Uterus (tissue), 4 donors: ENCODE data around the gene BPTF. TPM values are rescaled to one million over a fixed set of nuclear protein-coding genes. Genes with fewer than 3 reads are reported as not detected.
"Not testable (repeated sequence)": the region's sequence is repeated elsewhere in the genome, so short reads cannot be mapped to it uniquely, and the experiment has no call there.

Experiments
- DNase-seq, 2 donors: peaks; one replicate each; pipeline ENCODE4 v3.0.0-alpha.2; 2019 to 2020
- H3K27ac ChIP-seq, 2 donors: fragments of 200-600 bp; sonication (generic); 1 replicate in 1 of 2; 2 replicates in 1 of 2; pipeline ENCODE4 v1.5.1; 2016 to 2018
- H3K27me3 ChIP-seq, 2 donors: fragments of 200-600 bp; sonication (generic); one replicate each; pipeline ENCODE4 v1.5.1; 2018 to 2019; ENCODE audit warnings: control low read depth in 1 of 2
- H3K36me3 ChIP-seq, 2 donors: fragments of 200-600 bp; sonication (generic); one replicate each; pipeline ENCODE4 v1.5.1; 2019; ENCODE audit warnings: control low read depth in 1 of 2
- H3K4me1 ChIP-seq, 2 donors: fragments of 200-600 bp; sonication (generic); one replicate each; pipeline ENCODE4 v1.5.1; 2018 to 2019; ENCODE audit warnings: control low read depth in 1 of 2
- H3K4me3 ChIP-seq, 2 donors: fragments of 200-600 bp; sonication (generic); 1 replicate in 1 of 2; 2 replicates in 1 of 2; pipeline ENCODE4 v1.5.1; 2018 to 2019; ENCODE audit warnings: mild to moderate bottlenecking in 1 of 2
- H3K9me3 ChIP-seq, 2 donors: fragments of 200-600 bp; sonication (generic); one replicate each; pipeline ENCODE4 v1.5.1; 2019; ENCODE audit warnings: control low read depth in 1 of 2
- POLR2A ChIP-seq, 2 donors: fragments of 450-650 bp; IDR thresholded peaks; one replicate each; pipeline ENCODE4 v1.6.1; 2016; ENCODE audit warnings: antibody characterized with exemption in 2 of 2, mild to moderate bottlenecking in 1 of 2, moderate library complexity in 1 of 2
- intact Hi-C: fragments of 100-400 bp; cut with DNase I; formaldehyde crosslinking; loops from one replicate; pipeline ENCODE4 v1.15.1; 2023; ENCODE audit warnings: low total_unique reads
- total RNA-seq, 4 donors: library from RNA; depleted of rRNA in 3 of 4; stranded (reverse); fragments of >200 nt in 3 of 4; gene quantifications; one replicate each; pipeline versions ENCODE4 v1.1.0 to v1.2.4, GENCODE V29; 2014 to 2023
- TF ChIP-seq, protein P1 (sequence below), 4 experiments: fragments of 200-600 bp in 2 of 4; fragments of 450-650 bp in 2 of 4; sonication (generic) in 2 of 4; IDR thresholded peaks; one replicate each; pipeline ENCODE4 v1.5.1; 2016 to 2019; ENCODE audit warnings: antibody characterized with exemption in 4 of 4, mild to moderate bottlenecking in 2 of 4, moderate library complexity in 1 of 4
- donor health status: DM: yes; HTN: yes; CAD: no.

BPTF gene
- total RNA-seq, 4 donors from 2014 or later, result 67.6 to 183 (median 117) TPM

DNA sequence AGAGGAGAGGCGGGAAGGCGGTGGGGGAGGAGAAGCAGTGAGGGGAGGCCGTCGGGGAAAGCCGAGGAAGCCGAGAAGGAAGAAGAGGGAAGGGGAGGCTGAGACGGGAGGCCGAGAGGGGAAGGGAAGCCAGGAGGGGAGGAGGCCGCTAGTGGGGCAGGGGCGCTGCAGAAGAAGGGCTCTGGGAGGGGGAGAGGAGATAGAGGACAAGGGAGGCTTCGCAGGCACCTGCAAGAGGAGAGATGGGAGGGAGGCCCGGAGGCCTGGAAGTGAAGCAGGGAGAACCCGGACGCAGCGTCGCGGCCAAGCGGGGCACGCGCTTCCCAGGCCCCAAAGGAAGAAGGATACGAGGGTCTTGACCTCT lies 168.7 kb downstream of the BPTF start:
- Histone ChIP-seq H3K4me1 (peaks cover 0 to 6% of the 10 kb centered on the region in 2 donors), H3K4me3 (peak overlapping the region; percentile 81 to 87), H3K9me3 (no peaks in the 10 kb centered on the region), H3K36me3 (no peaks in the 10 kb centered on the region), H3K27me3 (no peaks in the 10 kb centered on the region), H3K27ac (peak overlapping the region; percentile 98 to 99)
- intact Hi-C loops, result no loop called here
- TF ChIP-seq, protein P1, sequence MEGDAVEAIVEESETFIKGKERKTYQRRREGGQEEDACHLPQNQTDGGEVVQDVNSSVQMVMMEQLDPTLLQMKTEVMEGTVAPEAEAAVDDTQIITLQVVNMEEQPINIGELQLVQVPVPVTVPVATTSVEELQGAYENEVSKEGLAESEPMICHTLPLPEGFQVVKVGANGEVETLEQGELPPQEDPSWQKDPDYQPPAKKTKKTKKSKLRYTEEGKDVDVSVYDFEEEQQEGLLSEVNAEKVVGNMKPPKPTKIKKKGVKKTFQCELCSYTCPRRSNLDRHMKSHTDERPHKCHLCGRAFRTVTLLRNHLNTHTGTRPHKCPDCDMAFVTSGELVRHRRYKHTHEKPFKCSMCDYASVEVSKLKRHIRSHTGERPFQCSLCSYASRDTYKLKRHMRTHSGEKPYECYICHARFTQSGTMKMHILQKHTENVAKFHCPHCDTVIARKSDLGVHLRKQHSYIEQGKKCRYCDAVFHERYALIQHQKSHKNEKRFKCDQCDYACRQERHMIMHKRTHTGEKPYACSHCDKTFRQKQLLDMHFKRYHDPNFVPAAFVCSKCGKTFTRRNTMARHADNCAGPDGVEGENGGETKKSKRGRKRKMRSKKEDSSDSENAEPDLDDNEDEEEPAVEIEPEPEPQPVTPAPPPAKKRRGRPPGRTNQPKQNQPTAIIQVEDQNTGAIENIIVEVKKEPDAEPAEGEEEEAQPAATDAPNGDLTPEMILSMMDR (IDR thresholded peaks at IDR 0.05), result no peak
- TF ChIP-seq POLR2A (IDR thresholded peaks at IDR 0.05), result peak in 1 of 2 donors; percentile 16
- no peak for DNase-seq

DNA sequence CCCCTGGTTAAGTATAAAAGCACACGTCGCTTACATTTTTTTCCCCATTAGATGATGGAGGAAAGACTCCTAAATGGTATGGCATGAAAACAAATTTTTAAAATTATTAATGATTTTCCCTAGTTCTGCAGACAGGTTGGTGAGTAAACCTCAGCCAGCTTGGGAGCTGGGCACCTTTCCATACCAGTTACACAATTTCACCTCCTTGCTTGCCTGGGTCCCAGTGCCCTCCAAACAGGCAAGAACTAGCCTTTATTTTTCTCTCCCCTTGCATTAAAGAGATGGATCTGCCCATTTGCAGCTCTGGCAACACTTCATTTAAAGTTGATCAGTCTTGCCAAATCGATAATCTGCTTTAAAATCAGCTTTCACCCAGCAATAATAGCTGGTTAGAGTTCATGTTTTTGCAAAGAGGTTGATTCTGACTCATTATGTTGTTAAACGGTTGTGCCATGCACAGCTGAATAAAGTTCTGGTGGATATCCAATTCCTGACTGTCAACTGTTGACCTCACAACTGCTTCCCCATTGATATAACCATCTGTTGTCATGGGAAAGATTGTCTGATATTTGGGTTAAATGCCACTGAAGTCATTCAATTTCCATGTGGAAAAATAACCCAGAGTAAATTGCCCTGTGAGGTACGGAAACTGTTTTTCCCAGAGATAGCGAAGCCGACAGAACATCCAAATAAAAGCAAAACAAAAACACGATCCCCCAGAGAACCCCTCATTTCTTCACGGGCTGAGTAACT lies 169.7 kb downstream of the BPTF start:
- Histone ChIP-seq H3K27me3 (no peaks in the 10 kb centered on the region), H3K9me3 (no peaks in the 10 kb centered on the region), H3K27ac (peak overlapping the region; percentile 98 to 99), H3K36me3 (no peaks in the 10 kb centered on the region), H3K4me3 (peak overlapping the region; percentile 53 to 67), H3K4me1 (peaks cover 0 to 6% of the 10 kb centered on the region in 2 donors)
- intact Hi-C loops, result no loop called here
- TF ChIP-seq, protein P1 (IDR thresholded peaks at IDR 0.05), result no peak
- TF ChIP-seq POLR2A (IDR thresholded peaks at IDR 0.05), result no peak
- DNase-seq, result peak; percentile 30 to 34

DNA sequence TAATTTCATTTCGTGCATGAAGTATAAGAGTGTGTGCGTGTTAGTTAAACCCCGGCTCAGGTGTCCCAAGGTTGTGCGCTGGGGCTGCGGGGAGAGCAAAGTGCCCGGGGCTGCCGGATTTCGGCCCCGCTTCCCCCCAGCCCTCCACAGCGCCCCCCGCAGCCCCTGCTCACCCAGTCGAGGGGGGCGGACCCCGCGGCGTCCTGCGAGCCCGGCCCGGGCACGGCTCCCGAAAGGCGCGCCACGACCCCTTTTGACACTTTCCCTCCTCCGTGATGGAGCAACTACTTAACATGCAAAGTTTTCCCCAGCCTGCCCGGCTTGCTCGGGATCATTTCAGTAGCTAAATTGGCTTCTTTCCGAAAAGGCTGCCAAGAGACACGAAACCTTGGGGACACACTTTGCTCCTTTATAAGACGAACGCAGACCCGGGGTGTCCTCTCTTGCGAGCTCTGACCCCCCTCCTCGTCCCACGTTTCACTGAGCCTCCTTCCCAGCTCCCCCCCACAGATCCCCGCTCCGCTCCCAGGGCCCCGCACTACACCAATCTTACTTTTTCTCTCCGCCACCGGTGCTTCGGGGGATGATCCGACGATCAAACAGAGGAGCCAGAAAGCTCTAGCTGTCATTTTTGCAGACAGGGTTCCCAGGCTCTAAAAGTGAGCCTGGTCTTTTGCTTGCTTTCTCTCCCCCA lies 170.4 kb downstream of the BPTF start:
- Histone ChIP-seq H3K27me3 (no peaks in the 10 kb centered on the region), H3K9me3 (no peaks in the 10 kb centered on the region), H3K27ac (peak overlapping the region; percentile 98 to 99), H3K4me3 (peak overlapping the region; percentile 53 to 67), H3K36me3 (no peaks in the 10 kb centered on the region), H3K4me1 (peaks cover 0 to 6% of the 10 kb centered on the region in 2 donors)
- intact Hi-C loops, result no loop called here
- DNase-seq, result peak; percentile 31 to 38
- TF ChIP-seq, protein P1 (IDR thresholded peaks at IDR 0.05), result no peak
- no peak for TF ChIP-seq POLR2A (IDR thresholded peaks at IDR 0.05)

DNA sequence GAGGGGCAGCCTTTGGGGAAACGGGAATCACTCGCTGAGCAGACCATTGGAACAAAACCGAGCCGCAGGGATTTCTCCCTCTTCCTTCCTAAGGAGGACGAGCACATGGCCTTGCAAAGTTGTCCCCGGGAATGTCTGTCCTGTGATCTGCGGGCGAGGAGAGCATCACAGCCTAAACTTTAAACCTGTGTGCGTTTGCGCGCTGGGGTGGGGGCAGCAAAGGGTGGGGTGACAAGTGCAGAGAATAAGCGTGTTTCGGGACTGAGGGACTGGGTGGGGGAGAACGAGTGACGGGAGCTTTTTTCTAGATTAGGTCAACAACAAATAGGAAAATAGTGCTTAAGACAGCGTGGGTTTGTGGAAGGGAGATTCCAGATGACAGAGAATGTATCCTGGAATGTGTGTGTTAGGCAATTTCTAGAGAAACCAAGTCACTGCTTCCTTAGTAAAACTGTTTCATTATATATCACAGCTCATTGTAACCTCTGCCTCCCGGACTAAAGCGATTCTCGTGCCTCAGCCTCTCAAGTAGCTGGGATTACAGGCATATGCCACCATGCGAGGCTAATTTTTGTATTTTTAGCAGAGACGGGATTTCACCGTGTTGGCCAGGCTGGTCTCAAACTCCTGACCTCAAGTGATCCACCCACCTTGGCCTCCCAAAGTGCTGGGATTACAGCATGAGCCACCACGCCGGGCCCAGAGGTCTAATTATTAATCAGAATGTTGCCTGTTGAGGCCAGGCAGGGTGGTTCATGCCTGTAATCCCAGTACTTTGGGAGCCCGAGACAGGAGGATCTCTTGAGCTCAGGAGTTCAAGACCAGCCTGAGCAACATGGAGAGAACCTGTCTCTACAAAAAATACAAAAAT lies 171.2 kb downstream of the BPTF start, which contains the start of gene C17orf58:
TSS of gene C17orf58 (minus strand) at position 169 of the 871 bp plus-strand sequence. CDS start 271 bp downstream, outside the sequence.
- intact Hi-C loops, DNase-seq, H3K9me3 ChIP-seq, H3K36me3 ChIP-seq, H3K27me3 ChIP-seq, H3K4me1 ChIP-seq: not testable (repeated sequence)
- peak within 1 kb of the TSS; percentile 98 to 99 for H3K27ac ChIP-seq
- peak within 1 kb of the TSS; percentile 53 to 67 for H3K4me3 ChIP-seq

DNA sequence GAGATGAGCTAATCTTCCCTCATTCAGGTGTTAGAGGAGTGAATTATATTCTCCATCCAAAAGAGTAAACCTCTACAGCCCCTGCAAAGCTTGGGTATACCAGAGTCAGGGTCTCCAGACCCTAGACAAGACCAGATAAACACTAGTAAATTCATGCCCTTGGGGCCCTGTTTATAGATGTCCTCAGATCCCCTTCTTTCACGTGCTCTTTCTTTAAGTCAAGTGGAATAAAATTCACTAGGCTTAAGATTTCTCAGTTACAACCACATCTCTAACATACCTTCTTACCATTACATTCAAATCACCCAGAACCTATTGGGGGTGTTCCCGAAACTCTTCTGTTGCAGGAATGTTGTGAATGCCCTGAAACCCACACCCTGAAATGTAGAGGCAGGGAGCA lies 173.2 kb downstream of the BPTF start:
- intact Hi-C loops, result no loop called here
- Histone ChIP-seq H3K27ac (no peak overlapping the region), H3K9me3 (no peaks in the 10 kb centered on the region), H3K4me3 (no peak overlapping the region), H3K27me3 (no peaks in the 10 kb centered on the region), H3K36me3 (no peaks in the 10 kb centered on the region), H3K4me1 (peaks cover 0 to 6% of the 10 kb centered on the region in 2 donors)
- no peak for TF ChIP-seq POLR2A (IDR thresholded peaks at IDR 0.05)
- TF ChIP-seq, protein P1 (IDR thresholded peaks at IDR 0.05), result no peak
- no peak for DNase-seq
